ENCODE measurements around the gene GOLGA1. TPM values are rescaled to one million over a fixed set of nuclear protein-coding genes. Genes with fewer than 3 reads are reported as not detected.
"Not testable (repeated sequence)": the region's sequence is repeated elsewhere in the genome, so short reads cannot be mapped to it uniquely, and the experiment has no call there.

The GOLGA1 gene
- total RNA-seq, 2 experiments from 2014 or later: 20.9 to 21.6 TPM

DNA sequence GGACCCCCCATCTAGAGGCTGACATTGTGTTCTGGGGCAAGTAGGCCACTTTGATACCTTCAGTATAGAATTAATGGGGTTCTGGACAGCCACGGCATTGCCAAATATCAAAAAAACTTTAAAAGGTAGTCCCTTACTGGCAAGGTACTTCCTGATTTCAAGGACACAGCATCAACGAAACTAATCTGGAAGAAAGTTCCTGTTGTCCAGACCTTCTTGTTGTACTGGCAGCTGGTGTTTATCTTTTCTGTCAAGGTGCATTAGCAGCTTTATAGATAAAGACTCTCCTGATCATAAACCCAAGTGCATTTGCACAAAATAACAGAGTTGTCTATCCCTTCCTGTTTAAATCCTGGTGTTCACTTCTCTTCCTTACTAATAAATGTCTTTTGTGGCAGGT, 23.7 kb upstream of the GOLGA1 start:
- DNase-seq (no peak), ATAC-seq (no peak)
- intact Hi-C loops (cut with micrococcal nuclease): no loop called here
- Mint-ChIP-seq H3K4me3 (no peak overlapping the region), H3K27ac (peak overlapping the region; percentile 96), H3K4me1 (ENCODE audit: low read depth) (peaks cover 31% of the 10 kb centered on the region), H3K27me3 (no peaks in the 10 kb centered on the region), H3K36me3 (ENCODE audit: low read depth) (peaks cover 4% of the 10 kb centered on the region), H3K9me3 (no peaks in the 10 kb centered on the region)
- ChIA-PET POLR2A (interaction anchor here (0.6 kb wide), 1 partner anchor 93 kb away, joined by 3 read pairs; no protein-coding TSS in a partner anchor), CTCF (interaction anchor here (1.6 kb wide), 1 partner anchor 10 kb away, joined by 3 read pairs; no protein-coding TSS in a partner anchor)
- TF ChIP-seq, protein P1, sequence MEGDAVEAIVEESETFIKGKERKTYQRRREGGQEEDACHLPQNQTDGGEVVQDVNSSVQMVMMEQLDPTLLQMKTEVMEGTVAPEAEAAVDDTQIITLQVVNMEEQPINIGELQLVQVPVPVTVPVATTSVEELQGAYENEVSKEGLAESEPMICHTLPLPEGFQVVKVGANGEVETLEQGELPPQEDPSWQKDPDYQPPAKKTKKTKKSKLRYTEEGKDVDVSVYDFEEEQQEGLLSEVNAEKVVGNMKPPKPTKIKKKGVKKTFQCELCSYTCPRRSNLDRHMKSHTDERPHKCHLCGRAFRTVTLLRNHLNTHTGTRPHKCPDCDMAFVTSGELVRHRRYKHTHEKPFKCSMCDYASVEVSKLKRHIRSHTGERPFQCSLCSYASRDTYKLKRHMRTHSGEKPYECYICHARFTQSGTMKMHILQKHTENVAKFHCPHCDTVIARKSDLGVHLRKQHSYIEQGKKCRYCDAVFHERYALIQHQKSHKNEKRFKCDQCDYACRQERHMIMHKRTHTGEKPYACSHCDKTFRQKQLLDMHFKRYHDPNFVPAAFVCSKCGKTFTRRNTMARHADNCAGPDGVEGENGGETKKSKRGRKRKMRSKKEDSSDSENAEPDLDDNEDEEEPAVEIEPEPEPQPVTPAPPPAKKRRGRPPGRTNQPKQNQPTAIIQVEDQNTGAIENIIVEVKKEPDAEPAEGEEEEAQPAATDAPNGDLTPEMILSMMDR (IDR thresholded peaks at IDR 0.05): no peak

DNA sequence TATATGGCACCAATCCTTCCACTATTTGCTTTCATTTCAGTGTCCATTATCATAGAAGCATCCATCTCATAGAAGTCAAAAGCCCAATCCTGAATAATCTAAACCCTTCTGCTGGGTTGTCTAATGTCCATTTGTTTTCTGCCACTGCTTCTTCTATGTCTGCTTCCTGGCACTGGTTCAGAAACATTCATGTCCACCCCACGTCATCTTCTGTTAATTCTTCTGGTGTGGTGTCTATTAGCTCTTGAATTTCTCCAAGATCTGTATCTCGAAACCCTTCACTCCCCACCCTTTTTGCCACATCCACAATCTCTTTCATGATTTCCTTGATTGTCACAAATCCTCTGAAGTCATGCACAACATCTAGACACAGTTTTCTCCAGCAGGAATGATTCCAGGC, 23.2 kb upstream of the GOLGA1 start:
- ChIA-PET CTCF (no interaction called here), POLR2A (interaction anchor here (0.6 kb wide), 1 partner anchor 93 kb away, joined by 3 read pairs; no protein-coding TSS in a partner anchor)
- no peak overlapping the region for H3K4me3 Mint-ChIP-seq
- peaks cover 4% of the 10 kb centered on the region for H3K36me3 Mint-ChIP-seq (ENCODE audit: low read depth)
- DNase-seq (no peak), ATAC-seq (no peak)
- TF ChIP-seq, protein P1 (IDR thresholded peaks at IDR 0.05): no peak
- H3K27me3 Mint-ChIP-seq: no peaks in the 10 kb centered on the region
- intact Hi-C loops (cut with micrococcal nuclease): no loop called here
- peaks cover 31% of the 10 kb centered on the region for H3K4me1 Mint-ChIP-seq (ENCODE audit: low read depth)
- peak overlapping the region; percentile 96 for H3K27ac Mint-ChIP-seq
- no peaks in the 10 kb centered on the region for H3K9me3 Mint-ChIP-seq

DNA sequence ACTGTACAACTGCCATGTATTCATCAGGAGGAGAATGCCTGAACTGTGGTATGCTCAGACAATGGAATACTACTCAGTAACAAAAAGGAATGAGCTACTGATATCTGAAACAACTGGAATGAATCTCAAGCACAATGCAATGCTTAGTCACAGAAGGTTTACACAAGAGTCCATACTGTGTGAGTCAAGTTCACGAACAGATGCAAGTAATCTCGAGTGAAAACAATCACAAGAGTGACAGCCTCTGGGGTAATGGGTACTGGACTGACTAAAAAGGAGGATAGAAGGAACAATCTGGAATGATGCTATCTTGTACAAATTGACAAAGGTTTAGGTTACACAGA, 19.5 kb upstream of the GOLGA1 start:
- TF ChIP-seq, protein P1 (IDR thresholded peaks at IDR 0.05): no peak
- H3K4me3 Mint-ChIP-seq: no peak overlapping the region
- H3K9me3 Mint-ChIP-seq: no peaks in the 10 kb centered on the region
- H3K27ac Mint-ChIP-seq: no peak overlapping the region
- ChIA-PET POLR2A (interaction anchor here (0.6 kb wide), 1 partner anchor 606 kb away, joined by 3 read pairs; no protein-coding TSS in a partner anchor), CTCF (no interaction called here)
- intact Hi-C loops (cut with micrococcal nuclease): no loop called here
- ATAC-seq (no peak), DNase-seq (no peak)
- H3K4me1 Mint-ChIP-seq (ENCODE audit: low read depth): peaks cover 16% of the 10 kb centered on the region
- H3K27me3 Mint-ChIP-seq: no peaks in the 10 kb centered on the region
- H3K36me3 Mint-ChIP-seq (ENCODE audit: low read depth): no peaks in the 10 kb centered on the region

DNA sequence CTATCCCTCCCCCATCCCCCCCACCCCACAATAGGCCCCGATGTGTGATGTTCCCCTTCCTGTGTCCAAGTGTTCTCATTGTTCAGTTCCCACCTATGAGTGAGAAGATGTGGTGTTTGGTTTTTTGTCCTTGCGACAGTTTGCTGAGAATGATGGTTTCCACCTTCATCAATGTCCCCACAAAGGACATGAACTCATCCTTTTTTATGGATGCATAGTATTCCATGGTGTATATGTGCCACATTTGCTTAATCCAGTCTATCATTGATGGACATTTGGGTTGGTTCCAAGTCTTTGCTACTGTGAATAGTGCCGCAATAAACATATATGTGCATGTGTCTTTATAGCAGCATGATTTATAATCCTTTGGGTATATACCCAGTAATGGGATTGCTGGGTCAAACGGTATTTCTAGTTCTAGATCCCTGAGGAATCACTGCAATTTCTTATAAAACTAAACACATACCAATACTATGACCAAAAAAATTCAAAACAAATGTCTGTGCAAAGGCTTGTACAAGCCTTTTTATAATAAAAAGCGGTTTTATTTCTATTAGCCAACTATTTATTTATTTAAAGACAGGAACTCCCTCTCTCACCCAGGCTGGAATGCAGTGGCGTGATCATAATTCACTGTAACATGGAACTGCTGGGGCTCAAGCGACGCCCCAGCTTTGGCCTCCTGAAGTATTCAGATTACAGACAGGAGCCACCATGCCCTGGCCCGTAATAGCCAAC, 19.0 kb upstream of the GOLGA1 start:
- H3K9me3 Mint-ChIP-seq; H3K27ac Mint-ChIP-seq; DNase-seq; H3K36me3 Mint-ChIP-seq (ENCODE audit: low read depth); H3K4me3 Mint-ChIP-seq; intact Hi-C loops (cut with micrococcal nuclease); ATAC-seq; H3K27me3 Mint-ChIP-seq: not testable (repeated sequence)
- peaks cover 12% of the 10 kb centered on the region for H3K4me1 Mint-ChIP-seq (ENCODE audit: low read depth)
- ChIA-PET CTCF (interaction anchor here (0.9 kb wide), 1 partner anchor 188 kb away, joined by 3 read pairs; no protein-coding TSS in a partner anchor), POLR2A (interaction anchor here (0.6 kb wide), 1 partner anchor 607 kb away, joined by 3 read pairs; no protein-coding TSS in a partner anchor)

DNA sequence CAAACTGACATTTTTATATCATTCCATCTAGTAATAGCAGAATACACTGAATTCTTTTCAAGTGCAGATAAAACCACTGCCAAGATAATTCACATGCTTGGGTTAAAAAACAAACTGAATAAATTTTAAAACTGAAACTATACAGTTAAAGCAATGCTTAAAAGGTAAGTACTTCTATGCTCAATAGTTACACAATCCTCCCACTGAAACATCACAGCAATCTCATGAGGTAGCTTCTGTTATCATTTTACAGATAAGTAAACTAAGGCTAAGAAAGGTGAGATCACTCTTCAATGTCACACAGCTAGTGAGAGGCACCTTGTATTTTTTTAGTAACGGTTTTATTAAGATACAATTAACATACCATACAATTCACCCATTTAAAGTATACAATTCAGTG, 13.4 kb upstream of the GOLGA1 start:
- ATAC-seq: no peak
- no peaks in the 10 kb centered on the region for H3K4me1 Mint-ChIP-seq (ENCODE audit: low read depth)
- H3K4me3 Mint-ChIP-seq: no peak overlapping the region
- CTCF ChIA-PET: interaction anchor here (1.0 to 1.4 kb wide), 2 partner anchors 11 to 13 kb away, joined by 3 read pairs; partner anchors contain the start of gene GOLGA1
- intact Hi-C loops (cut with micrococcal nuclease): no loop called here
- TF ChIP-seq, protein P1 (IDR thresholded peaks at IDR 0.05): no peak
- POLR2A ChIA-PET: no interaction called here
- H3K27me3 Mint-ChIP-seq: no peaks in the 10 kb centered on the region
- H3K27ac Mint-ChIP-seq: no peak overlapping the region
- H3K9me3 Mint-ChIP-seq: no peaks in the 10 kb centered on the region
- DNase-seq: no peak
- no peaks in the 10 kb centered on the region for H3K36me3 Mint-ChIP-seq (ENCODE audit: low read depth)

Data from activated CD8-positive, alpha-beta T cell treated with anti-CD3 and anti-CD28 coated beads for 36 hours (primary cell).